ENCODE results near the gene SCUBE1. TPM values are rescaled to one million over a fixed set of nuclear protein-coding genes. Genes with fewer than 3 reads are reported as not detected.

Gene SCUBE1
- total RNA-seq, 1 donor from 2014 or later: 0.91 TPM

- no peak overlapping the region for H3K27ac Mint-ChIP-seq (ENCODE audit: unreplicated experiment)
- DNase-seq (ENCODE audit: extremely low spot score, unreplicated experiment): no peak
- H3K9me3 Mint-ChIP-seq (ENCODE audit: unreplicated experiment): no peaks in the 10 kb centered on the region
- H3K4me1 Mint-ChIP-seq (ENCODE audit: unreplicated experiment): peaks cover 5% of the 10 kb centered on the region
- TF ChIP-seq, protein P1, sequence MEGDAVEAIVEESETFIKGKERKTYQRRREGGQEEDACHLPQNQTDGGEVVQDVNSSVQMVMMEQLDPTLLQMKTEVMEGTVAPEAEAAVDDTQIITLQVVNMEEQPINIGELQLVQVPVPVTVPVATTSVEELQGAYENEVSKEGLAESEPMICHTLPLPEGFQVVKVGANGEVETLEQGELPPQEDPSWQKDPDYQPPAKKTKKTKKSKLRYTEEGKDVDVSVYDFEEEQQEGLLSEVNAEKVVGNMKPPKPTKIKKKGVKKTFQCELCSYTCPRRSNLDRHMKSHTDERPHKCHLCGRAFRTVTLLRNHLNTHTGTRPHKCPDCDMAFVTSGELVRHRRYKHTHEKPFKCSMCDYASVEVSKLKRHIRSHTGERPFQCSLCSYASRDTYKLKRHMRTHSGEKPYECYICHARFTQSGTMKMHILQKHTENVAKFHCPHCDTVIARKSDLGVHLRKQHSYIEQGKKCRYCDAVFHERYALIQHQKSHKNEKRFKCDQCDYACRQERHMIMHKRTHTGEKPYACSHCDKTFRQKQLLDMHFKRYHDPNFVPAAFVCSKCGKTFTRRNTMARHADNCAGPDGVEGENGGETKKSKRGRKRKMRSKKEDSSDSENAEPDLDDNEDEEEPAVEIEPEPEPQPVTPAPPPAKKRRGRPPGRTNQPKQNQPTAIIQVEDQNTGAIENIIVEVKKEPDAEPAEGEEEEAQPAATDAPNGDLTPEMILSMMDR (IDR thresholded peaks at IDR 0.05): no peak
- no peak overlapping the region for H3K4me3 Mint-ChIP-seq (ENCODE audit: unreplicated experiment)
- no peaks in the 10 kb centered on the region for H3K36me3 Mint-ChIP-seq (ENCODE audit: unreplicated experiment)
- peaks cover 28% of the 10 kb centered on the region for H3K27me3 Mint-ChIP-seq (ENCODE audit: unreplicated experiment)
These were observed 89.3 kb downstream of the SCUBE1 start for GRCh38 chr22:43253839-43254238.

GRCh38 chr22:43252319-43252718, 90.9 kb downstream of the SCUBE1 start:
- Mint-ChIP-seq H3K4me3 (ENCODE audit: unreplicated experiment) (no peak overlapping the region), H3K4me1 (ENCODE audit: unreplicated experiment) (peaks cover 2% of the 10 kb centered on the region), H3K27me3 (ENCODE audit: unreplicated experiment) (peaks cover 28% of the 10 kb centered on the region), H3K36me3 (ENCODE audit: unreplicated experiment) (no peaks in the 10 kb centered on the region), H3K27ac (ENCODE audit: unreplicated experiment) (no peak overlapping the region), H3K9me3 (ENCODE audit: unreplicated experiment) (no peaks in the 10 kb centered on the region)
- DNase-seq (ENCODE audit: extremely low spot score, unreplicated experiment): no peak
- TF ChIP-seq, protein P1 (IDR thresholded peaks at IDR 0.05): no peak

GRCh38 chr22:43249789-43250471, 93.2 kb downstream of the SCUBE1 start:
- DNase-seq (ENCODE audit: extremely low spot score, unreplicated experiment): no peak
- TF ChIP-seq, protein P1 (IDR thresholded peaks at IDR 0.05): no peak
- Mint-ChIP-seq H3K36me3 (ENCODE audit: unreplicated experiment) (no peaks in the 10 kb centered on the region), H3K27ac (ENCODE audit: unreplicated experiment) (no peak overlapping the region), H3K9me3 (ENCODE audit: unreplicated experiment) (no peaks in the 10 kb centered on the region), H3K4me1 (ENCODE audit: unreplicated experiment) (no peaks in the 10 kb centered on the region), H3K27me3 (ENCODE audit: unreplicated experiment) (peaks cover 14% of the 10 kb centered on the region), H3K4me3 (ENCODE audit: unreplicated experiment) (no peak overlapping the region)

GRCh38 chr22:43247546-43248260, 95.5 kb downstream of the SCUBE1 start:
- Mint-ChIP-seq H3K27ac (ENCODE audit: unreplicated experiment) (no peak overlapping the region), H3K36me3 (ENCODE audit: unreplicated experiment) (no peaks in the 10 kb centered on the region), H3K9me3 (ENCODE audit: unreplicated experiment) (no peaks in the 10 kb centered on the region), H3K4me3 (ENCODE audit: unreplicated experiment) (no peak overlapping the region), H3K27me3 (ENCODE audit: unreplicated experiment) (peaks cover 14% of the 10 kb centered on the region), H3K4me1 (ENCODE audit: unreplicated experiment) (no peaks in the 10 kb centered on the region)
- TF ChIP-seq, protein P1 (IDR thresholded peaks at IDR 0.05): no peak
- DNase-seq (ENCODE audit: extremely low spot score, unreplicated experiment): no peak

DNA sequence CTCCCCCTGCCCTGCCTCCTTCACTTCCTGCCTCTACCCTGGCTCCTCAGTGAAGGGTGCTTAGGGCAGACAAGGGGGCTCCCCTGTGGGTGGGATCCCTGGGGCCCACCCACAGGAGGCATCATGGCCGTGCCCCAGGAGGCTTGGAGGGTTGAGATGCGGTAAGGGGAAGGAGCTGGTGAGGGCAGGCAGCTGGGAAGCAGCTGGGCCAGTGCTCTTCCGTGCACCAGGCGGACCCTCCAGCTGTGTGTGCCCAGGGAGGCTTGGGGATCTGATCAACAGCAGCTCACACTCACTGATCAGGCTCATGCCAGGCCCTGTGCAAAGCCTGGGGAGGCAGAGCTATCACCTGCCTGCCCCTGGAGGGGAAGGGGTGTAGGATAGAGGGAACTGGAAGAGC, 97.0 kb downstream of the SCUBE1 start:
- H3K9me3 Mint-ChIP-seq (ENCODE audit: unreplicated experiment): no peaks in the 10 kb centered on the region
- H3K4me1 Mint-ChIP-seq (ENCODE audit: unreplicated experiment): no peaks in the 10 kb centered on the region
- no peak overlapping the region for H3K27ac Mint-ChIP-seq (ENCODE audit: unreplicated experiment)
- no peak overlapping the region for H3K4me3 Mint-ChIP-seq (ENCODE audit: unreplicated experiment)
- H3K36me3 Mint-ChIP-seq (ENCODE audit: unreplicated experiment): no peaks in the 10 kb centered on the region
- no peak for DNase-seq (ENCODE audit: extremely low spot score, unreplicated experiment)
- peaks cover 4% of the 10 kb centered on the region for H3K27me3 Mint-ChIP-seq (ENCODE audit: unreplicated experiment)
- TF ChIP-seq, protein P1 (IDR thresholded peaks at IDR 0.05): no peak
